SIG-M5 (cell line): ENCODE results near the gene ABCA10.
"Not testable (repeated sequence)": the region's sequence is repeated elsewhere in the genome, so short reads cannot be mapped to it uniquely, and the experiment has no call there.

ENCODE experiments used
- DNase-seq: peaks from one replicate; lab custom pipeline; 2025; lab: John Stamatoyannopoulos, UW

The ABCA10 gene

GRCh38 chr17:69228576-69228975, at the start of gene ABCA10:
Gene ABCA10 (minus strand): TSS chr17:69228824. CDS start chr17:69225358, 3,466 bp downstream.
- no peak for DNase-seq

GRCh38 chr17:69276279-69276678, 47.7 kb upstream of the ABCA10 start:
- DNase-seq = not testable (repeated sequence)

- no peak for DNase-seq
Measured at GRCh38 chr17:69275751-69276150, 47.1 kb upstream of the ABCA10 start.

GRCh38 chr17:69271023-69271422, 42.4 kb upstream of the ABCA10 start:
- no peak for DNase-seq

- no peak for DNase-seq
Measured at GRCh38 chr17:69269131-69269998, 40.7 kb upstream of the ABCA10 start.

- no peak for DNase-seq
Measured at GRCh38 chr17:69268543-69269014, 40.0 kb upstream of the ABCA10 start.

- DNase-seq = no peak
Measured at GRCh38 chr17:69267219-69267618, 38.6 kb upstream of the ABCA10 start.

GRCh38 chr17:69265873-69266272, 37.2 kb upstream of the ABCA10 start:
- no peak for DNase-seq

GRCh38 chr17:69254187-69254586, 25.6 kb upstream of the ABCA10 start:
- DNase-seq = no peak

GRCh38 chr17:69250641-69251040, 22.0 kb upstream of the ABCA10 start:
- DNase-seq = no peak

GRCh38 chr17:69246726-69247375, 18.2 kb upstream of the ABCA10 start:
- DNase-seq = no peak

GRCh38 chr17:69246202-69246601, 17.6 kb upstream of the ABCA10 start:
- DNase-seq = no peak

GRCh38 chr17:69245617-69246016, 17.0 kb upstream of the ABCA10 start:
- DNase-seq = no peak

GRCh38 chr17:69239611-69240600, 11.3 kb upstream of the ABCA10 start:
- no peak for DNase-seq

GRCh38 chr17:69236946-69237345, 8.3 kb upstream of the ABCA10 start:
- no peak for DNase-seq

- DNase-seq = no peak
Measured at GRCh38 chr17:69236464-69236863, 7.8 kb upstream of the ABCA10 start.

GRCh38 chr17:69235338-69236058, 6.9 kb upstream of the ABCA10 start:
- DNase-seq = peak; percentile 11

GRCh38 chr17:69232650-69233049, 4.0 kb upstream of the ABCA10 start:
- DNase-seq = no peak

GRCh38 chr17:69231521-69231920, 2.9 kb upstream of the ABCA10 start:
- no peak for DNase-seq

- no peak for DNase-seq
Measured at GRCh38 chr17:69230939-69231338, 2.3 kb upstream of the ABCA10 start.

- no peak for DNase-seq
Measured at GRCh38 chr17:69228018-69228417, 606 bp downstream of the ABCA10 start.
